IMR-90 (cell line): ENCODE data around the gene GPATCH2. TPM values are rescaled to one million over a fixed set of nuclear protein-coding genes. Genes with fewer than 3 reads are reported as not detected.

Source experiments
- ATAC-seq: fragments of 200-7000 bp; cut with Tn5 transposase; 2 replicates; pipeline ENCODE4 v1.9.1; 2020; ENCODE audit warnings: low read depth, mild to moderate bottlenecking, moderate library complexity
- BruUV-seq: library from RNA; stranded (reverse); fragments of 400-500 nt; replicated peaks from 2 replicates; lab custom pipeline; 2021; lab: Mats Ljungman, UMichigan
- CTCF ChIA-PET: fragments of 300-600 bp; formaldehyde crosslinking; extraction: SDS; loops from one replicate; lab custom pipeline; 2021; ENCODE audit warnings: antibody characterized with exemption; lab: Yijun Ruan, JAX
- POLR2A ChIA-PET: fragments of 300-600 bp; sonication (Branson Sonifier 250); formaldehyde crosslinking; loops from one replicate; lab custom pipeline; 2022; ENCODE audit warnings: antibody characterized with exemption; ENCODE audit not compliant: unreplicated experiment; lab: Charles Lee
- DNase-seq: peaks from one replicate; pipeline ENCODE4 v3.0.0; 2013
- H2AFZ ChIP-seq: replicated peaks from 2 replicates; pipeline ENCODE3; 2013; ENCODE audit warnings: low read length, mild to moderate bottlenecking; ENCODE audit not compliant: poor library complexity
- H2AK5ac ChIP-seq: 2 replicates; pipeline ENCODE4 v1.6.1; 2013; ENCODE audit warnings: low read depth, low read length, inconsistent platforms
- H2AK9ac ChIP-seq: replicated peaks from 2 replicates; pipeline ENCODE3; 2013; ENCODE audit warnings: mild to moderate bottlenecking, low read depth, low read length, moderate library complexity; ENCODE audit not compliant: poor library complexity
- H2BK120ac ChIP-seq: 2 replicates; pipeline ENCODE4 v1.6.1; 2013; ENCODE audit warnings: low read depth, low read length, inconsistent platforms
- H2BK15ac ChIP-seq: 3 replicates; pipeline ENCODE4 v1.6.1; 2013; ENCODE audit warnings: low read depth, low read length, inconsistent platforms
- H2BK20ac ChIP-seq: 2 replicates; pipeline ENCODE4 v1.6.1; 2013; ENCODE audit warnings: low read depth, mild to moderate bottlenecking, inconsistent platforms, low read length, moderate library complexity
- H2BK5ac ChIP-seq: 2 replicates; pipeline ENCODE4 v1.6.1; 2013; ENCODE audit warnings: mild to moderate bottlenecking, low read depth, low read length, inconsistent platforms; ENCODE audit not compliant: poor library complexity, severe bottlenecking
- H3K14ac ChIP-seq: replicated peaks from 2 replicates; pipeline ENCODE4 v1.6.1; 2013; ENCODE audit warnings: low read depth, low read length, inconsistent platforms
- H3K18ac ChIP-seq: 2 replicates; pipeline ENCODE4 v1.6.1; 2013; ENCODE audit warnings: low read depth, low read length, control low read depth
- H3K23ac ChIP-seq: 2 replicates; pipeline ENCODE4 v1.6.1; 2013; ENCODE audit warnings: low read depth, low read length, inconsistent platforms
- H3K27ac ChIP-seq: 2 replicates; pipeline ENCODE4 v1.5.1; 2013; ENCODE audit warnings: mild to moderate bottlenecking, control low read depth, low read length; ENCODE audit not compliant: insufficient read depth
- H3K27me3 ChIP-seq: 2 replicates; pipeline ENCODE4 v1.6.1; 2013; ENCODE audit warnings: low read length; ENCODE audit not compliant: control insufficient read depth, insufficient read depth
- H3K36me3 ChIP-seq: 2 replicates; pipeline ENCODE4 v1.6.1; 2013; ENCODE audit warnings: low read length, mixed read lengths; ENCODE audit not compliant: control insufficient read depth, insufficient read depth
- H3K4ac ChIP-seq: 2 replicates; pipeline ENCODE4 v1.6.1; 2013; ENCODE audit warnings: low read depth, low read length, inconsistent platforms
- H3K4me1 ChIP-seq: 2 replicates; pipeline ENCODE4 v1.6.1; 2013; ENCODE audit warnings: low read length, mixed read lengths; ENCODE audit not compliant: control insufficient read depth, insufficient read depth
- H3K4me2 ChIP-seq: 2 replicates; pipeline ENCODE4 v1.6.1; 2013; ENCODE audit warnings: low read depth, mild to moderate bottlenecking, control low read depth, low read length, moderate library complexity
- H3K4me3 ChIP-seq: 2 replicates; pipeline ENCODE4 v1.5.1; 2013; ENCODE audit warnings: low read depth, mild to moderate bottlenecking, control low read depth, low read length, moderate library complexity; ENCODE audit not compliant: insufficient read depth
- H3K56ac ChIP-seq: 2 replicates; pipeline ENCODE4 v1.6.1; 2013; ENCODE audit warnings: low read length, inconsistent platforms; ENCODE audit not compliant: insufficient read depth; ENCODE audit errors: extremely low read depth
- H3K79me1 ChIP-seq, 2 experiments: 2 replicates each; pipeline ENCODE4 v1.6.1; 2013; ENCODE audit warnings: low read length in 2 of 2, inconsistent platforms in 1 of 2, low read depth in 1 of 2
- H3K9ac ChIP-seq: 2 replicates; pipeline ENCODE4 v1.6.1; 2013; ENCODE audit warnings: low read depth, low read length, control low read depth
- H3K9me1 ChIP-seq: 2 replicates; pipeline ENCODE4 v1.6.1; 2013; ENCODE audit warnings: low read length, inconsistent platforms; ENCODE audit not compliant: insufficient read depth
- H3K9me3 ChIP-seq: 2 replicates; pipeline ENCODE4 v1.6.1; 2013; ENCODE audit warnings: low read length; ENCODE audit not compliant: control insufficient read depth, insufficient read depth
- H4K20me1 ChIP-seq: 2 replicates; pipeline ENCODE4 v1.6.1; 2013; ENCODE audit warnings: low read length, inconsistent platforms; ENCODE audit not compliant: insufficient read depth
- H4K5ac ChIP-seq: 2 replicates; pipeline ENCODE4 v1.6.1; 2013; ENCODE audit warnings: mild to moderate bottlenecking, low read depth, low read length, control low read depth
- H4K8ac ChIP-seq, 2 experiments: 2 replicates each; pipeline ENCODE4 v1.6.1; 2013; ENCODE audit warnings: low read depth in 2 of 2, low read length in 2 of 2, control low read depth in 1 of 2, inconsistent platforms in 1 of 2
- H4K91ac ChIP-seq: 2 replicates; pipeline ENCODE4 v1.6.1; 2013; ENCODE audit warnings: low read depth, low read length, inconsistent platforms; ENCODE audit not compliant: insufficient read depth
- BHLHE40 ChIP-seq: fragments of 150-350 bp; IDR thresholded peaks from 2 replicates; pipeline ENCODE4 v1.6.1; 2016; ENCODE audit warnings: mild to moderate bottlenecking, low read depth, low read length
- FOS ChIP-seq: fragments of 150-350 bp; IDR thresholded peaks from 2 replicates; pipeline ENCODE4 v1.6.1; 2016; ENCODE audit warnings: low read depth, low read length
- MAFK ChIP-seq: IDR thresholded peaks from 2 replicates; pipeline ENCODE4 v1.6.1; 2012; ENCODE audit warnings: low read depth, low read length, improper control_type of control experiment
- MXI1 ChIP-seq: IDR thresholded peaks from 2 replicates; pipeline ENCODE4 v1.6.1; 2012; ENCODE audit warnings: low read depth, mild to moderate bottlenecking, low read length, moderate library complexity, borderline replicate concordance
- NFE2L2 ChIP-seq: fragments of 150-350 bp; IDR thresholded peaks from 2 replicates; pipeline ENCODE4 v1.6.1; 2016; ENCODE audit warnings: low read depth, mild to moderate bottlenecking, low read length
- POLR2A ChIP-seq: IDR thresholded peaks from 2 replicates; pipeline ENCODE4 v1.6.1; 2012; ENCODE audit warnings: mild to moderate bottlenecking, low read depth, low read length
- RAD21 ChIP-seq: IDR thresholded peaks from 2 replicates; pipeline ENCODE4 v1.6.1; 2012; ENCODE audit warnings: low read length, improper control_type of control experiment
- RCOR1 ChIP-seq: IDR thresholded peaks from 2 replicates; pipeline ENCODE4 v1.6.1; 2012; ENCODE audit warnings: mild to moderate bottlenecking, low read length, improper control_type of control experiment; ENCODE audit not compliant: insufficient replicate concordance
- SMC3 ChIP-seq: fragments of 150-350 bp; IDR thresholded peaks from 2 replicates; pipeline ENCODE4 v1.6.1; 2016; ENCODE audit warnings: low read depth, mild to moderate bottlenecking, antibody characterized with exemption, low read length, moderate library complexity
- WGBS, 2 experiments: methylation state at CpG; one replicate each; pipeline versions ENCODE4 v1.1.5 to v1.1.7; 2013; ENCODE audit warnings: missing lambda C conversion rate in 2 of 2; ENCODE audit not compliant: insufficient read length in 1 of 2; ENCODE audit errors: extremely low coverage in 2 of 2; 5-methylcytosine and 5-hydroxymethylcytosine counted together
- dilution Hi-C: fragments of 300-500 bp; cut with HindIII; formaldehyde crosslinking; loops from one replicate; pipeline ENCODE4 v1.14.3; 2018; ENCODE audit warnings: low sequenced_read_pairs; ENCODE audit not compliant: unreplicated experiment
- in situ Hi-C: fragments of 300-500 bp; cut with MboI; formaldehyde crosslinking; loops from 3 replicates; pipeline ENCODE4 v1.14.3; 2019; ENCODE audit warnings: low sequenced_read_pairs, inconsistent platforms, mixed read lengths
- intact Hi-C: fragments of 100-400 bp; cut with micrococcal nuclease; formaldehyde crosslinking; loops from 2 replicates; pipeline ENCODE4 v1.10.0; 2022
- polyA plus RNA-seq, 3 experiments: library from polyadenylated mRNA; depleted of rRNA; stranded (reverse); fragments of >200 nt; gene quantifications; 2 replicates each; pipeline ENCODE4 v1.2.3, GENCODE V29; 2012; ENCODE audit warnings: low replicate concordance in 1 of 3
- total RNA-seq: library from RNA; depleted of rRNA; stranded (reverse); fragments of >200 nt; gene quantifications from 2 replicates; pipeline ENCODE4 v1.2.3, GENCODE V29; 2012
- TF ChIP-seq, protein P1 (sequence below): fragments of 150-350 bp; IDR thresholded peaks from 2 replicates; pipeline ENCODE4 v1.6.1; 2017; ENCODE audit warnings: mild to moderate bottlenecking, antibody characterized with exemption, low read length, low read depth
- TF ChIP-seq, protein P2 (sequence below): fragments of 150-350 bp; IDR thresholded peaks from 2 replicates; pipeline ENCODE4 v1.6.1; 2016; ENCODE audit warnings: low read depth, mild to moderate bottlenecking, low read length, moderate library complexity, borderline replicate concordance

GPATCH2 gene
- total and polyA plus RNA-seq, 2 of the 4 experiments (the other 2 are of a cell fraction), result 4.7 to 11.8 TPM

DNA sequence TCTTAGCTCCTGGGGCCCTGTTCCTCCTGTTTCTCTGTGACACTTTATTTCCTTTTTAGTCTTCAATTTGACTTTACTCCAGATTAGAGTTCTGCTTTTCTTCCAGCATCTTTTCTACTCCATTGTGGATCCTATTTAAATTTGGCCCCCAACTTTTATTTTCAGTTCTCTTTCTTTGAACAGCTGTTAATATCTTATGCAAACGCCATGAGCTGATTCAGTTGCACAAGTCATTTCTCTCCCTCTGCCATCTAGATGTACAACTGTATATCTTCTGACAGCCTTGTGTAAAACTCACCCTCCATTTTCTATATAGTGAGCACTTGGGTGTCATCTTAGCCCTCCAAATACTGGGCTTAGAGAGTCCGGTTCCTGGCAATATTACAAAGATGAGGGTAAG is 42.5 kb upstream of the GPATCH2 start:
- H4K5ac ChIP-seq, result no peak overlapping the region
- H2BK120ac ChIP-seq, result no peak overlapping the region
- in situ Hi-C loops (loop anchor here (25.0 kb wide), 2 partner anchors 911 to 1686 kb away; no protein-coding TSS in a partner anchor), intact Hi-C loops (no loop called here), dilution Hi-C loops (no loop called here)
- TF ChIP-seq RCOR1, result no peak
- TF ChIP-seq, protein P1, sequence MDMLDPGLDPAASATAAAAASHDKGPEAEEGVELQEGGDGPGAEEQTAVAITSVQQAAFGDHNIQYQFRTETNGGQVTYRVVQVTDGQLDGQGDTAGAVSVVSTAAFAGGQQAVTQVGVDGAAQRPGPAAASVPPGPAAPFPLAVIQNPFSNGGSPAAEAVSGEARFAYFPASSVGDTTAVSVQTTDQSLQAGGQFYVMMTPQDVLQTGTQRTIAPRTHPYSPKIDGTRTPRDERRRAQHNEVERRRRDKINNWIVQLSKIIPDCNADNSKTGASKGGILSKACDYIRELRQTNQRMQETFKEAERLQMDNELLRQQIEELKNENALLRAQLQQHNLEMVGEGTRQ, result no peak
- no peak for TF ChIP-seq RAD21
- TF ChIP-seq NFE2L2, result no peak
- TF ChIP-seq MXI1, result no peak
- no peak for TF ChIP-seq SMC3
- TF ChIP-seq, protein P2, sequence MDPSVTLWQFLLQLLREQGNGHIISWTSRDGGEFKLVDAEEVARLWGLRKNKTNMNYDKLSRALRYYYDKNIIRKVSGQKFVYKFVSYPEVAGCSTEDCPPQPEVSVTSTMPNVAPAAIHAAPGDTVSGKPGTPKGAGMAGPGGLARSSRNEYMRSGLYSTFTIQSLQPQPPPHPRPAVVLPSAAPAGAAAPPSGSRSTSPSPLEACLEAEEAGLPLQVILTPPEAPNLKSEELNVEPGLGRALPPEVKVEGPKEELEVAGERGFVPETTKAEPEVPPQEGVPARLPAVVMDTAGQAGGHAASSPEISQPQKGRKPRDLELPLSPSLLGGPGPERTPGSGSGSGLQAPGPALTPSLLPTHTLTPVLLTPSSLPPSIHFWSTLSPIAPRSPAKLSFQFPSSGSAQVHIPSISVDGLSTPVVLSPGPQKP, result no peak
- no peak for TF ChIP-seq POLR2A
- TF ChIP-seq MAFK, result no peak
- TF ChIP-seq BHLHE40, result no peak
- no peak for TF ChIP-seq FOS
- no peaks in the 10 kb centered on the region for H3K27me3 ChIP-seq
- H2AK5ac ChIP-seq, result no peak overlapping the region
- no peak overlapping the region for H3K56ac ChIP-seq
- H3K9ac ChIP-seq, result no peak overlapping the region
- H2BK15ac ChIP-seq, result no peak overlapping the region
- POLR2A ChIA-PET, result no interaction called here
- H3K4ac ChIP-seq, result no peak overlapping the region
- WGBS, 2 experiments, result 67% methylated on average over 1 of the region's 2 CpGs; no CpG with 5 or more reads in 1 of the 2 experiments
- H4K8ac ChIP-seq, result no peak overlapping the region
- no peaks in the 10 kb centered on the region for H3K79me1 ChIP-seq
- ATAC-seq (no peak), DNase-seq (no peak)
- no peak overlapping the region for H2AK9ac ChIP-seq
- H4K91ac ChIP-seq, result no peak overlapping the region
- H3K9me1 ChIP-seq, result no peaks in the 10 kb centered on the region
- no peak overlapping the region for H3K14ac ChIP-seq
- H3K4me2 ChIP-seq, result no peak overlapping the region
- H3K4me1 ChIP-seq, result no peaks in the 10 kb centered on the region
- no peak overlapping the region for H2BK20ac ChIP-seq
- no peak overlapping the region for H2AFZ ChIP-seq
- H3K9me3 ChIP-seq, result no peaks in the 10 kb centered on the region
- H3K36me3 ChIP-seq, result no peaks in the 10 kb centered on the region
- H3K4me3 ChIP-seq, result no peak overlapping the region
- H2BK5ac ChIP-seq, result no peak overlapping the region
- no peaks in the 10 kb centered on the region for H4K20me1 ChIP-seq
- CTCF ChIA-PET, result no interaction called here
- no TSS peak for BruUV-seq
- no peak overlapping the region for H3K18ac ChIP-seq
- H3K27ac ChIP-seq, result no peak overlapping the region
- H3K23ac ChIP-seq, result no peak overlapping the region
